ENCODE data around the gene CCDC181. TPM values are rescaled to one million over a fixed set of nuclear protein-coding genes. Genes with fewer than 3 reads are reported as not detected.

Gene CCDC181
- total RNA-seq, 1 experiment from 2014 or later: 8.5 TPM

DNA sequence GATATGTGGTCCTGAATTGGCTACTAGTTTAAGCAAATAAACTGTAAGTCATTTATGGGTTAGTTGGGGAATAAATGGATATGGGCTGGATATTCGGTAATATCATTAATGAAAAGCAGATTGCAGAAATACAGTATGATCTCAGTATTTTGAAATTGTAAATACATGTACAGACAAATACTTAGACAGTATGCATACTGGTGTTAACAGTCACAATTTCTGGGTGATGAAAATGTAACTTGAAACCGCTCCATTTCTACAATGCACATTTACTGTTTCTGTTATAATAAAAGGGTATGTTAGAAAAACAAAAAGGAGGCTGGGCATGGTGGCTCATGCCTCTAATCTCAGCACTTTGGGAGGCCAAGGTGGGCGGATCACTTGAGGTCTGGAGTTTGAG is 31.3 kb downstream of the CCDC181 start:
- DNase-seq (ENCODE audit: low read depth): no peak

GRCh38 chr1:169392406-169392805 is 34.9 kb downstream of the CCDC181 start:
- DNase-seq (ENCODE audit: low read depth): peak; percentile 7

DNA sequence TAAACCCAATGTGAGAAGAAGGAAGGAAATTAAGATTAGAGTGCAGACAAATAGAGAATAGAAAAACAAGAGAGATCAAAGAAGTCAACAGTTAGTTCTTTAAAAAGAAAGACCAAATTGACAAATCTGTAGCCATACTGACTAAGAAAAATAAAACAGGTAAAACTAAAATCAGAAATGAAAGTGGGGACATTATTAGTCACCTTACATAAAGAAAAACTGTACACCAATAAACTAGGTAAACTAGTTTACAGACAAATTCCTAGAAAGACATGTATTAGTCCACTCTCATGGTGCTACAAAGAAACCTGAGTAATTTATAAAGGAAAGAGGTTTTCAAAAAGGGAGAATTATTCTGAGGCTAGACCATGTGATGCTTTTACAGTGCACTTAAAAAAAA is 37.0 kb downstream of the CCDC181 start:
- no peak for DNase-seq (ENCODE audit: low read depth)

DNA sequence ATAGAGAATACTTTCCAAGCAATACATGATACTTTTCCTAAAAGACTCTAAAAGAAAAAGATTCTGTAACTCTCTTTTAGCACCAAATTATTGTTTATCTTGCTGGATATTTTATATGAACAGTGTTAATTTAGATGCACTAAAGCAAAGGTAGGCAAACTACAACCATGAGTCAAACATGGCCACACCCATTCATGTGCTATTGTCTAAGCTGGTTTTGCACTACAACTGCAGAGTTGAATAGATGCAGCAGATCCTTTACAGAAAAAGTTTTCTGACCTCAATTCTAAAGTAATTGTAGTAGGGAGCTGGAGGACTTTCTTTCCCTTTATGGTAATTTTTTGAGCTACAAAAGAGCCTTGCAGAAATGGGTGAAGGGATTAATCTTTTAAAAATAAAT is 39.9 kb downstream of the CCDC181 start:
- DNase-seq (ENCODE audit: low read depth): no peak

DNA sequence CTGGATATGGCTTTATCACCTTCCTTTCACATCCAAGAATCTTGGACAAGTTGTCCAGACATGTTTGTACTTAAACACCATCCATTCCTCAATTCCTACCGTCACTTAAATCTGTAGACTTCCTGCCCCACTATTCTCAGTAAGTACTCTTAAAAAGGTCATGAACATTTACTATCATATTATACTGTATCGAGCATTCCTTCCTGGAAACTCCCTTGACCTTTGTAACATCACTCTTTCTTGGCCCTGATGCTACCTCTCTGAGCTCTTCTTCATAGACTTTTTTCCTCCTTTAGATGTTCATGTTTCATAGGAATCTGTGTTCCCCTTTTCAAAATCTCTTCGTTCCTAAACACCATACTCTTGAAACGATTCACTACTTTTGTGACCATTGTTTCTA is 43.8 kb downstream of the CCDC181 start:
- DNase-seq (ENCODE audit: low read depth): no peak

DNA sequence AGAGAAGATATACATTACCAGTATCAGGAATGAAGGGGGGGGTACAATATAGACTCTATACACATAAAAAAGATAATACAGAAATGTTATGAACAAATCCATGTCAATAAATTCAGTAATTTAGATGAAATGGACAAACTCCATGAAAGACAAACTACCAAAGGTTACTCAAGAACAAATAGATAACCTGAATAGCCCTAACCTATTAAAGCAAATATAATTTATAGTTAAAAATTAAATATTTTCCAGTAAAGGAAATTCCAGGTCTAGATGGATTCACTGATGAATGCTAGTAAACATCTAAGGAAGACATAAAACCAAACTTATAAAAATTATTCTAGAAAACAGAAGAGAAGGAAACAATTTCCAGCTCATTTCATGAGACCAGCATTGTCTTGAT is 46.1 kb downstream of the CCDC181 start:
- no peak for DNase-seq (ENCODE audit: low read depth)

DNA sequence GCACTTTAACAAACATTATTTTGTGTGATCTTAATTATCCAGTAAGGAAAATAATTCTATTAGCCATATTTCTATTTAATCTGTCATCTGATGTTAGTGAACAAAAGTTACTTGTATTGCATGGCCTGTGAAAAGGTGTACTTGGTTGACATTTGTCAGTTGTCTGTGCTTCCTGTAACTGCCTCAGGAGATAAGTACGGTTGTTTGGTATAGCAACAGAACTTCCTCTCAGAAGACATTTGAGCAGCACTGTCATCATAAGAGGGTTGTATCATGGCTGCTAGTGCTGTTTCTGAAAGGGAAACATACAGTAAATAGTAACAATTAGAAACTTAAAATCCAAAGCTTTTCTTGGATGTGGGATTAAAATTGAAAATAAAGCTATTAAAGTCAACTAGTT is 55.9 kb downstream of the CCDC181 start:
- no peak for DNase-seq (ENCODE audit: low read depth)

GRCh38 chr1:169368406-169368769 is 58.9 kb downstream of the CCDC181 start:
- DNase-seq (ENCODE audit: low read depth): no peak

GRCh38 chr1:169367686-169368405 is 59.4 kb downstream of the CCDC181 start, which contains the start of the genes BLZF1 and NME7:
Gene BLZF1 (plus strand): TSS chr1:169368195. CDS start chr1:169369523, 1,328 bp downstream.
Gene NME7 (minus strand): TSS chr1:169367797. CDS start chr1:169367710, 87 bp downstream.
- DNase-seq (ENCODE audit: low read depth): peak; percentile 99

GRCh38 chr1:169367096-169367685 is 60.1 kb downstream of the CCDC181 start:
- DNase-seq (ENCODE audit: low read depth): no peak

DNA sequence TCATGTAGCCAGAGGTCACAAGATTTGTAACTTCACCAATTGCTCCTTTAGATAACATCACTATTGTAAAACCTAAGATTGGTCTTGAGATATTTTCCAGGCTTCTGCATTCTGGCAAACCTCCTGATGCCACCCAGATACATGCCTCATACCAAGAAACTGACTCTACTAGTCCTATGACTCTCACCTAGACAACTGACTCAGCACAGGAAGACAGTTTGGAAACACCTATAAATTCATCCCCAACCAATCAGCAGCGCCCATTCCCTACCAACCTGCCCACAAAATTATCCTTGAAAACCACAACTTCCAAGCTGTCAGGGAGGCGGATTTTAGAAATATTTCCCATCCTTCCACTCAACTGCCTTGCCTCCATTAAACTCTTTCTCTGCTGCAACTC is 62.3 kb downstream of the CCDC181 start:
- peak; percentile 49 for DNase-seq (ENCODE audit: low read depth)

DNA sequence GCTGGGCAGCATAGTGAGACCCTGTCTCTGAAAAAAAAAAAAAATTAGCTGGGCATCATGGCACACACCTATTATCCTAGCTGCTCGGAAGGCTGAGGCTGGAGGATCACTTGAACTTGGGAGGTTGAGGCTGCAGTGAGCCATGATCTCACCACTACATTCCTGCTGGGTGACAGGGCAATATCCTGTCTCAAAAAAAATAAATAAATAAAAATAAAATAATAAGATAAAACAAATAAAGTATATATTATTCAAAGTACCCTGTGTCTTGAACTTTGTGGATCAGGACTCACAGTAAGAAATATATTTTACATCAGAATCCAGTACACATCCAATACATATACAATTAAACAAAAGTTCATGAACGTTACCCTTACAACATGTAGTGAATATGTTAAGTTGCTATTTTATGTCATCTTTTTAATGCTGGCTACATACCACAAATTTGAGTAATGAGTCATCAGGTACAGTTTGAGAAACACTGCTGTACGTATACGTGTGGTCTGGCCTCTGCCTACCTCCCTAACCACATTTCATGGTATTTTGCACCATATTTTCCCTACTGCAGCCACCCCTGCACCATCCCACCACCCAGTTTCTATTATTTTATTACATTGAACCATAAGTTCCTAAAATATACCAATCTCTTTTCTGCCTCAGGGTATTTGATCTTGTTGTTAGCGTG is 64.1 kb downstream of the CCDC181 start:
- peak; percentile 79 for DNase-seq (ENCODE audit: low read depth)

GRCh38 chr1:169361281-169361680 is 66.0 kb downstream of the CCDC181 start:
- no peak for DNase-seq (ENCODE audit: low read depth)

DNA sequence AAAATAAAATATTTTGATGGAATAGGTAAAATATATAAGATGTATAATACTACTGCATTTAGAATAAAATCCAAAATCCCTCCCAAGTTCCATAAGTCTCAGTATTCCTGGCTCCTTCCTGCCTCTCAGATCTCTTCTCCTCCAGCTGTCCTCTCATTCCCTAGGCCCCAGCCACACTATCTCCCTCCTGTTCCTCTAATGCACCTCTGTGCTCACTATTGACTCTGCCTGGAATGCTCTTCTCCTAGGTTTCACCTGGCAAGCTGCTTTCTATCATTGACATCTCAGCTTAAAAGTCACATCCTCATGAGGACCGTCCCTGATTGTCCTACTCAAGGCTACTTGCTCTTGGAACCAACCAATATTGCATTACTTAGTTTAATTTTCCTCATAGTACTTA is 66.9 kb downstream of the CCDC181 start:
- DNase-seq (ENCODE audit: low read depth): no peak

DNA sequence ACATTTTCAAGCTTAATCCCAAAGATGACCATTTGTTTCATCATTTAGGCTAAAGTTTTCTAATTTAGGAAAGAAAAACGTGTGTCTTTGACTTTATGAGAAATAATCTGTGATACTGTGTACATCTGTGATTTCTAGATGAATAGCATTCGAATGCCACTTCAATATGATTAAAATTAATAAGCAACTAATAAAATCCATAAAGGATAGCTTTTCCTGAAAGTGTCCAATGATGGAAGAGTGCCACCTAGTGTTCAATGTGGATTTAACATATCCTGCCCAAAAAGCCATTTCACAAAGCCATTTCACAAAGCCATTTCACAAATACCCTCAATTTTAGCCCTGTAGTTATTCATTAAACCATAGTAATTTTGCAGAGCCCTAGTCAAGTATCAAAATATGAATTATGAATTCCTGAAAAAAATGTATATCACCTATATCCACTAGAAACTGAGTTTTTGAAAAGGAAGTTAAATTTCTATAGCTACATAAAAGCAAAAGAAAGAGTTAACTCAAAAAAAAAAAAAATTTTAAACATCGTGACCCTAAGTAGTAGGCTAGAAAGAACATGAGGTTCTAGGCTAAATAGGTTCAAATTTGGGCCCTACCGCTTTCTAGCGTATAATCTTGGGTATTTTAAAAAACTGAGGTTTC is 78.8 kb downstream of the CCDC181 start:
- peak; percentile 52 for DNase-seq (ENCODE audit: low read depth)

DNA sequence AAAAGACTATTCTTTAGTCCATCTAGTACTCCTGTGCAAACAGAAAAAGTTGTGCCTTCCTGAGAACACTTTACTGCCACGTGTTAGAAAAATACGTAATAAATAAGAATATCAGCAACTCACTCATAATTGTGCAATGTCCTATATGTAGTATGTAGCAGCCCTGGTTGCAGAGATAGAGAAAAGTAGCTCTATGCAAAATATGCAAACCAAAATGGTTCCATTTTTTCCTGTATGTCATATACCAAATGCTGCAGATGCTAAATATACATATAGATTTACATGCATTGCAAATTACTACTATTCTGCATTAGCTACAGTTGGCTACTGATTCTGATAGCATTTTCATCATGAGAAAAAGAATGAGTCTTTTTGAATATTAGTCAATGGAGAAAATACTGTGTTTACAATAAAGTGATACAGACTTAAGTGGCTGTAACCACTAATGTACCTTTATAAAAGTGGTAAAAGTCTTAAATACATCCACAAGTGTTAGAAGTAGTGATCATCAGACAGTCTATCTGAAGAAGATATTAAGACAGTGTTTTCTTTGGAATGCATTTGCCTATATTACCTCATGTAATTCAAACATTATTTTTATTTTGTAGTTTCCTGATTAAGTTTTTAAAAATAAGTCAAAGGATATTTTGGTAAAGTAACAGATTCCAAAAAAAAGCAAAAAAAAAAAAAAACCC is 79.4 kb downstream of the CCDC181 start:
- DNase-seq (ENCODE audit: low read depth): no peak

DNA sequence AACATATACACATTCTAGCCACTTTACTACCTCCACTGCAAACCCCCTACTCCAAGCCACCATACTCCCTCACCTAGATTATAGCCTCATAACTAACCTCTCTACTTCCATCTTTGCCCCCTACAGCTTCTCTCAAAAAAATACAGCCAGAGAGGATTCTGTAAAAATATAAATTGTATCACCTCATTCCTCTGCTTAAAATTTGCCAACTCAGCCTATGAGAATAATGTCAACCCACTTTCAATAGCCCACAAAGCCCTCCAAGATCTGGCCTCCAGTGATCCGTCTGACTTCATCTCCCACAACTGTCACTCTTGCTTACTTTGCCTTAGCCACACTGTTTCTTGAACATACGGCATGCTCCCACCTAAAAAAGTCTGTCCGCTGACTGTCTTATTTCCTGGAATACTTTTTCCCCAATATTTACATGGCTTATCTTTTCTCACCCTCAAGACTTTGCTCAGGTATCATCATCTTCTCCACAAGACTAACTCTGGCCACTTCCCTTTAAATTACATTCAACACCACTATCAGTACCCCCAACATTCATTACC is 81.2 kb downstream of the CCDC181 start:
- DNase-seq (ENCODE audit: low read depth): no peak

DNA sequence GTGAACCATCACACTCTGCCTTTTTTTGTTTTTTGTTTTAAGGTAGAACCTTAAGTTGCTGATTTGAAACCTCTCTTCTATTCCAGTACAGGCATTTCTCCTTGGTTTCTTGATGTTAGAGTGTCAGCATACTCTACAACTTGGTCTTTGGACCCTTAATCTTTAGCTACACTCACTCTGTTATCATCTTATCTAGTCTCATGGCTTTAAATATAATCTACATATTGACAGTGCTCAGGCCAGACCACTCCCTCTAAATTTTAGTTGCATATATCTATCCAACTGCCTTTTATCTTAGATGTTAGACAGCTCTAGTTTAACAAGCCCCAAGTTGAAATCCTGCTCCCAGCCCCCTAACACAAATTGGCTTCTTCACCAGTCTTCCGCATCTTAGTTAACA is 81.8 kb downstream of the CCDC181 start:
- no peak for DNase-seq (ENCODE audit: low read depth)
